ENCODE results near the gene PITX2.
"Not testable (repeated sequence)": the region's sequence is repeated elsewhere in the genome, so short reads cannot be mapped to it uniquely, and the experiment has no call there.

PITX2 gene

GRCh38 chr4:110610620-110610939 is 12.3 kb downstream of the PITX2 start:
- no peak for DNase-seq

GRCh38 chr4:110609044-110609750 is 13.7 kb downstream of the PITX2 start:
- no peak for DNase-seq

- DNase-seq = no peak
Observed at GRCh38 chr4:110605077-110605476, 17.8 kb downstream of the PITX2 start.

- DNase-seq = no peak
Observed at GRCh38 chr4:110602061-110602460, 20.8 kb downstream of the PITX2 start.

GRCh38 chr4:110597582-110597981 is 25.3 kb downstream of the PITX2 start:
- no peak for DNase-seq

GRCh38 chr4:110596431-110596830 is 26.4 kb downstream of the PITX2 start:
- DNase-seq = no peak

- no peak for DNase-seq
Observed at GRCh38 chr4:110595583-110595982, 27.3 kb downstream of the PITX2 start.

GRCh38 chr4:110589297-110589696 is 33.6 kb downstream of the PITX2 start:
- no peak for DNase-seq

GRCh38 chr4:110587666-110588285 is 35.1 kb downstream of the PITX2 start:
- no peak for DNase-seq

- peak; percentile 8 to 39 for DNase-seq
Observed at GRCh38 chr4:110586131-110586850, 36.6 kb downstream of the PITX2 start.

- not testable (repeated sequence) for DNase-seq
Observed at GRCh38 chr4:110576696-110577095, 46.2 kb downstream of the PITX2 start.

All from NCI-H526 (cell line).